BJ (cell line): ENCODE results near the gene FGF21. TPM values are rescaled to one million over a fixed set of nuclear protein-coding genes. Genes with fewer than 3 reads are reported as not detected.

ENCODE experiments used
- CTCF ChIA-PET: fragments of 350-600 bp; formaldehyde crosslinking; extraction: SDS; loops from one replicate; lab custom pipeline; 2021; ENCODE audit warnings: antibody characterized with exemption, inconsistent platforms; lab: Yijun Ruan, JAX
- POLR2A ChIA-PET: fragments of 300-600 bp; sonication (Branson Sonifier 250); formaldehyde crosslinking; extraction: SDS; loops from one replicate; lab custom pipeline; 2021; ENCODE audit warnings: antibody characterized with exemption; lab: Charles Lee
- DNase-seq: peaks from one replicate; pipeline ENCODE4 v3.0.0-alpha.2; 2011; ENCODE audit warnings: low read depth
- H3K27me3 ChIP-seq: 2 replicates; pipeline ENCODE4 v1.6.0; 2011; ENCODE audit warnings: low read length; ENCODE audit not compliant: control insufficient read depth, insufficient read depth
- H3K36me3 ChIP-seq: 2 replicates; pipeline ENCODE4 v1.5.1; 2011; ENCODE audit warnings: low read length; ENCODE audit not compliant: control insufficient read depth, insufficient read depth
- H3K4me3 ChIP-seq: 2 replicates; pipeline ENCODE4 v1.5.1; 2011; ENCODE audit warnings: low read depth, mild to moderate bottlenecking, control low read depth, low read length
- polyA plus RNA-seq: library from polyadenylated mRNA; depleted of rRNA; stranded (reverse); fragments of >200 nt; gene quantifications from 2 replicates; pipeline ENCODE4 v1.2.3, GENCODE V29; 2011; rRNA removed
- small RNA-seq: library from RNA; depleted of rRNA; stranded (forward); fragments of <200 nt; gene quantifications from one replicate; pipeline ENCODE3, GENCODE V24; 2012; ENCODE audit warnings: low replicate concordance, low read depth; ENCODE audit not compliant: insufficient read length
- TF ChIP-seq, protein P1 (sequence below): IDR thresholded peaks from 2 replicates; pipeline ENCODE4 v1.5.1; 2011; ENCODE audit warnings: low read depth, mild to moderate bottlenecking, control low read depth, inconsistent platforms, low read length, moderate library complexity; ENCODE audit not compliant: insufficient read depth

The FGF21 gene
- polyA plus RNA-seq, 1 experiment, result not detected

DNA sequence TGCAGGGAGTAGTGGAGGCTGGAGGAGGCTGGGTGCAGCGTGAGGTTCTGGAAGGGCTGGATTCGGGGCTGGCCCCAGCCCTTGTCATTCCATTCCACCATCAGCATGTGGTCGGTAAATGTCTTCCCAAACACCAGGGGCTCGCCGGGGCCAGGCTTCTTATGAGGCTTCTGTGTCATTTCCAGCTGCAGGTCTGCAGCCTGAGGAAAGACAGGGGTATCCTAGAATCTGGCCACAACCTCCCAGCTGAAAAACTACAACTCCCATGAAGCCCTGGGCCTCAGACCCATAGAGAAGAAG lies 51.1 kb downstream of the FGF21 start:
- Histone ChIP-seq H3K4me3 (no peak overlapping the region), H3K27me3 (no peaks in the 10 kb centered on the region), H3K36me3 (peaks cover 4% of the 10 kb centered on the region; the same call in 1 of the 2 replicates)
- TF ChIP-seq, protein P1, sequence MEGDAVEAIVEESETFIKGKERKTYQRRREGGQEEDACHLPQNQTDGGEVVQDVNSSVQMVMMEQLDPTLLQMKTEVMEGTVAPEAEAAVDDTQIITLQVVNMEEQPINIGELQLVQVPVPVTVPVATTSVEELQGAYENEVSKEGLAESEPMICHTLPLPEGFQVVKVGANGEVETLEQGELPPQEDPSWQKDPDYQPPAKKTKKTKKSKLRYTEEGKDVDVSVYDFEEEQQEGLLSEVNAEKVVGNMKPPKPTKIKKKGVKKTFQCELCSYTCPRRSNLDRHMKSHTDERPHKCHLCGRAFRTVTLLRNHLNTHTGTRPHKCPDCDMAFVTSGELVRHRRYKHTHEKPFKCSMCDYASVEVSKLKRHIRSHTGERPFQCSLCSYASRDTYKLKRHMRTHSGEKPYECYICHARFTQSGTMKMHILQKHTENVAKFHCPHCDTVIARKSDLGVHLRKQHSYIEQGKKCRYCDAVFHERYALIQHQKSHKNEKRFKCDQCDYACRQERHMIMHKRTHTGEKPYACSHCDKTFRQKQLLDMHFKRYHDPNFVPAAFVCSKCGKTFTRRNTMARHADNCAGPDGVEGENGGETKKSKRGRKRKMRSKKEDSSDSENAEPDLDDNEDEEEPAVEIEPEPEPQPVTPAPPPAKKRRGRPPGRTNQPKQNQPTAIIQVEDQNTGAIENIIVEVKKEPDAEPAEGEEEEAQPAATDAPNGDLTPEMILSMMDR, result no peak
- POLR2A ChIA-PET, result no interaction called here
- CTCF ChIA-PET, result interaction anchor here (1.1 to 3.8 kb wide), 2 partner anchors 11 to 30 kb away, joined by 4 to 23 read pairs; partner anchors contain the start of gene HSD17B14
- DNase-seq, result no peak

- H3K27me3 ChIP-seq, result no peaks in the 10 kb centered on the region
- H3K36me3 ChIP-seq, result peaks cover 4% of the 10 kb centered on the region; the same call in 1 of the 2 replicates
- no peak overlapping the region for H3K4me3 ChIP-seq
- CTCF ChIA-PET, result interaction anchor here (1.1 to 3.8 kb wide), 3 partner anchors 12 to 29 kb away, joined by 4 to 23 read pairs (median 5); partner anchors contain the start of gene HSD17B14
- no peak for DNase-seq
- POLR2A ChIA-PET, result no interaction called here
- TF ChIP-seq, protein P1, result no peak
These were observed 51.7 kb downstream of the FGF21 start for GRCh38 chr19:48806818-48807589.

GRCh38 chr19:48807590-48808308 lies 52.4 kb downstream of the FGF21 start:
- Histone ChIP-seq H3K27me3 (no peaks in the 10 kb centered on the region), H3K4me3 (no peak overlapping the region), H3K36me3 (peaks cover 4% of the 10 kb centered on the region; the same call in 1 of the 2 replicates)
- ChIA-PET POLR2A (no interaction called here), CTCF (interaction anchor here (0.9 to 3.8 kb wide), 4 partner anchors 11 to 20 kb away, joined by 4 to 23 read pairs (median 4); no protein-coding TSS in a partner anchor)
- no peak for DNase-seq
- TF ChIP-seq, protein P1, result no peak

Small RNA genes lying within 50 kb of the gene (small RNA-seq; reads per million reads assigned to genes)
- not detected for gene RNU6-317P

Other genes starting within 250 kb of the FGF21 start
- 0.04 TPM in 1 of 2 replicates, not detected in the other for gene LMTK3, start 243.7 kb upstream of the FGF21 start, polyA plus RNA-seq
- 0.25 TPM in 1 of 2 replicates, not detected in the other for gene SULT2B1, start 203.4 kb upstream of the FGF21 start, polyA plus RNA-seq
- not detected in 2 replicates for gene SPACA4, start 148.8 kb upstream of the FGF21 start, polyA plus RNA-seq
- 0.16 TPM in 1 of 2 replicates, not detected in the other for gene FAM83E, start 140.4 kb upstream of the FGF21 start, polyA plus RNA-seq
- 1,260 and 1,324 TPM in 2 replicates for gene RPL18, start 136.3 kb upstream of the FGF21 start, polyA plus RNA-seq
- 5.6 and 9.2 TPM in 2 replicates for gene SPHK2, start 136.0 kb upstream of the FGF21 start, polyA plus RNA-seq
- 4.3 and 5.3 TPM in 2 replicates for gene DBP, start 118.1 kb upstream of the FGF21 start, polyA plus RNA-seq
- gene CA11, start 109.3 kb upstream of the FGF21 start, polyA plus RNA-seq, result 3.0 and 3.2 TPM in 2 replicates
- 0.10 and 0.11 TPM in 2 replicates for gene NTN5, start 82.5 kb upstream of the FGF21 start, polyA plus RNA-seq
- gene FUT2, start 59.6 kb upstream of the FGF21 start, polyA plus RNA-seq, result not detected in 2 replicates
- gene MAMSTR, start 35.8 kb upstream of the FGF21 start, polyA plus RNA-seq, result 0.86 and 1.5 TPM in 2 replicates
- gene RASIP1, start 14.9 kb upstream of the FGF21 start, polyA plus RNA-seq, result 0.76 and 1.1 TPM in 2 replicates
- gene IZUMO1, start 8.6 kb upstream of the FGF21 start, polyA plus RNA-seq, result not detected in 2 replicates
- gene FUT1, start 2.9 kb upstream of the FGF21 start, polyA plus RNA-seq, result 0.32 and 0.37 TPM in 2 replicates
- gene BCAT2, start 55.5 kb downstream of the FGF21 start, polyA plus RNA-seq, result 32.1 and 52.2 TPM in 2 replicates
- 7.4 and 7.6 TPM in 2 replicates for gene HSD17B14, start 81.0 kb downstream of the FGF21 start, polyA plus RNA-seq
- gene PLEKHA4, start 113.1 kb downstream of the FGF21 start, polyA plus RNA-seq, result 3.3 and 5.4 TPM in 2 replicates
- gene PPP1R15A, start 116.9 kb downstream of the FGF21 start, polyA plus RNA-seq, result 24.7 and 43.0 TPM in 2 replicates
- 0.07 and 0.10 TPM in 2 replicates for gene TULP2, start 143.2 kb downstream of the FGF21 start, polyA plus RNA-seq
- gene NUCB1, start 144.8 kb downstream of the FGF21 start, polyA plus RNA-seq, result 145 and 305 TPM in 2 replicates
- not detected in 2 replicates for gene DHDH, start 178.2 kb downstream of the FGF21 start, polyA plus RNA-seq
- 141 and 159 TPM in 2 replicates for gene BAX, start 199.4 kb downstream of the FGF21 start, polyA plus RNA-seq
- gene FTL, start 209.8 kb downstream of the FGF21 start, polyA plus RNA-seq, result 2,664 and 3,340 TPM in 2 replicates
- 36.0 and 49.7 TPM in 2 replicates for gene GYS1, start 237.8 kb downstream of the FGF21 start, polyA plus RNA-seq
- 138 and 221 TPM in 2 replicates for gene RUVBL2, start 238.4 kb downstream of the FGF21 start, polyA plus RNA-seq